Retinal pigment epithelial cell (primary cell): ENCODE data around the gene PCDHA1.
"Not testable (repeated sequence)": the region's sequence is repeated elsewhere in the genome, so short reads cannot be mapped to it uniquely, and the experiment has no call there.

Experiments used
- DNase-seq: peaks from one replicate; pipeline ENCODE4 v3.0.0-alpha.2; 2010; ENCODE audit warnings: low read depth
- H3K4me3 ChIP-seq: 2 replicates; pipeline ENCODE4 v1.5.1; 2011; ENCODE audit warnings: mild to moderate bottlenecking, low read length, control low read depth, moderate library complexity
- TF ChIP-seq, protein P1 (sequence below): conservative IDR thresholded peaks from 2 replicates; pipeline ENCODE4 v1.5.1; 2011; ENCODE audit warnings: low read depth, low read length, control low read depth, inconsistent platforms

Gene PCDHA1

DNA sequence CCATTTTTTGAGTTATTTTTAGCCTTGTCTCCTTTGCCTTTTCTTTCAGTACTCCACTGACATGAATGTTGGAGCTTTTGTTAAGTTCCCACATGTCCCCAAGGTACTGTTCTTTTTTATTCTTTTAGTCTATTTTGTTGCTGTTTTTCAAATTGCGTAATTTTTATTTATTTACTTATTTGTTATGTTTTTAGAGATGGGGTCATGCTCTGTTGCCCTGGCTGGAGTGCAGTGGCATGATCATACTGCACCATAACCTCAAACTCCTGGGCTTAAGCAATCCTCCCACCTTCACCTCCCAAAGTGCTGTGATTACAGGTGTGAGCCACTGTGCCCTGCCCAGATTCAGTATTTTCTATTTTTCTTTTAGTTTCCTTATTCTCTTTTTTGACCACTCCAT is 5.4 kb upstream of the PCDHA1 start:
- H3K4me3 ChIP-seq: no peak overlapping the region
- TF ChIP-seq, protein P1, sequence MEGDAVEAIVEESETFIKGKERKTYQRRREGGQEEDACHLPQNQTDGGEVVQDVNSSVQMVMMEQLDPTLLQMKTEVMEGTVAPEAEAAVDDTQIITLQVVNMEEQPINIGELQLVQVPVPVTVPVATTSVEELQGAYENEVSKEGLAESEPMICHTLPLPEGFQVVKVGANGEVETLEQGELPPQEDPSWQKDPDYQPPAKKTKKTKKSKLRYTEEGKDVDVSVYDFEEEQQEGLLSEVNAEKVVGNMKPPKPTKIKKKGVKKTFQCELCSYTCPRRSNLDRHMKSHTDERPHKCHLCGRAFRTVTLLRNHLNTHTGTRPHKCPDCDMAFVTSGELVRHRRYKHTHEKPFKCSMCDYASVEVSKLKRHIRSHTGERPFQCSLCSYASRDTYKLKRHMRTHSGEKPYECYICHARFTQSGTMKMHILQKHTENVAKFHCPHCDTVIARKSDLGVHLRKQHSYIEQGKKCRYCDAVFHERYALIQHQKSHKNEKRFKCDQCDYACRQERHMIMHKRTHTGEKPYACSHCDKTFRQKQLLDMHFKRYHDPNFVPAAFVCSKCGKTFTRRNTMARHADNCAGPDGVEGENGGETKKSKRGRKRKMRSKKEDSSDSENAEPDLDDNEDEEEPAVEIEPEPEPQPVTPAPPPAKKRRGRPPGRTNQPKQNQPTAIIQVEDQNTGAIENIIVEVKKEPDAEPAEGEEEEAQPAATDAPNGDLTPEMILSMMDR: no peak

DNA sequence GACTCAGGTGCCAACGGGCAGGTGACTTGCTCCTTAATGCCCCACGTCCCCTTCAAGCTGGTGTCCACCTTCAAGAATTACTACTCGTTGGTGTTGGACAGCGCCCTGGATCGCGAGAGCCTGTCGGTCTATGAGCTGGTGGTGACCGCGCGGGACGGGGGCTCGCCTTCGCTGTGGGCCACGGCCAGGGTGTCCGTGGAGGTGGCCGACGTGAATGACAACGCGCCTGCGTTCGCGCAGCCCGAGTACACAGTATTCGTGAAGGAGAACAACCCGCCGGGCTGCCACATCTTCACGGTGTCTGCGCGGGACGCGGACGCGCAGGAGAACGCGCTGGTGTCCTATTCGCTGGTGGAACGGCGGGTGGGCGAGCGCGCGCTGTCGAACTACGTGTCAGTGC is 1.5 kb downstream of the PCDHA1 start:
- not testable (repeated sequence) for H3K4me3 ChIP-seq, DNase-seq

More for the DNA sequence above, 5.4 kb upstream of the PCDHA1 start:
- DNase-seq: no peak

DNA sequence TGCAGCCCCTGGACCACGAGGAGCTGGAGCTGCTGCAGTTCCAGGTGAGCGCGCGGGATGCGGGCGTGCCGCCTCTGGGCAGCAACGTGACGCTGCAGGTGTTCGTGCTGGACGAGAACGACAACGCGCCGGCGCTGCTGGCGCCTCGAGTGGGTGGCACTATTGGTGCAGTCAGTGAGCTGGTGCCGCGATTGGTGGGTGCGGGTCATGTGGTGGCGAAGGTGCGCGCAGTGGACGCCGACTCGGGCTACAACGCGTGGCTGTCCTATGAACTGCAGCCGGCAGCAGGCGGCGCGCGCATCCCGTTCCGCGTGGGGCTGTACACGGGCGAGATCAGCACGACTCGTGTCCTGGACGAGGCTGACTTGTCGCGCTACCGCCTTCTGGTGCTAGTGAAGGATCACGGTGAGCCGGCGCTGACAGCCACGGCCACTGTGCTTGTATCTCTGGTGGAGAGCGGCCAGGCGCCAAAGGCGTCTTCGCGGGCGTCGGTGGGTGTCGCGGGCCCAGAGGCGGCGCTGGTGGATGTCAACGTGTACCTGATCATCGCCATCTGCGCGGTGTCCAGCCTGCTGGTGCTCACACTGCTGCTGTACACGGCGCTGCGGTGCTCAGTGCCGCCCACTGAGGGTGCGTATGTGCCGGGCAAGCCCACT is 2.0 kb downstream of the PCDHA1 start:
- H3K4me3 ChIP-seq, DNase-seq: not testable (repeated sequence)

DNA sequence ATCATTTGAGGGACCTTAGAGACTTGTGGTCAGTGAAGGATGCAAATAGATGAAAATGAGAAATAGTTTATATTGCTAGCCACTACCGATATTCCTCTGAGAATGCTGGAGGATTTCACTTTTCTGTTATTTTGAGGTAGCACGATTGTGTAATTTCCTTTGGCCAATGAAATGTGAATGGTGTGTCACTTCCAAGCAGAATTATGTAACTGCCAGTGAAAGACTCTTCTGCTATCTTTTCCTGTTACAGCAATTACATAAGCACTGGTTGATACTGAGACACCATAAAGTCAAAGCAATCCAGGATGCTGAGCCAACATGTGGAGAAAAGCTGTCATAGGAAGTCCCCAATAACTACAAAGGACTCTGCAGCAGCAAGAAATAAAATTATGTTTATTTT is 5.1 kb downstream of the PCDHA1 start:
- H3K4me3 ChIP-seq: no peak overlapping the region
- DNase-seq: no peak
- TF ChIP-seq, protein P1: no peak

DNA sequence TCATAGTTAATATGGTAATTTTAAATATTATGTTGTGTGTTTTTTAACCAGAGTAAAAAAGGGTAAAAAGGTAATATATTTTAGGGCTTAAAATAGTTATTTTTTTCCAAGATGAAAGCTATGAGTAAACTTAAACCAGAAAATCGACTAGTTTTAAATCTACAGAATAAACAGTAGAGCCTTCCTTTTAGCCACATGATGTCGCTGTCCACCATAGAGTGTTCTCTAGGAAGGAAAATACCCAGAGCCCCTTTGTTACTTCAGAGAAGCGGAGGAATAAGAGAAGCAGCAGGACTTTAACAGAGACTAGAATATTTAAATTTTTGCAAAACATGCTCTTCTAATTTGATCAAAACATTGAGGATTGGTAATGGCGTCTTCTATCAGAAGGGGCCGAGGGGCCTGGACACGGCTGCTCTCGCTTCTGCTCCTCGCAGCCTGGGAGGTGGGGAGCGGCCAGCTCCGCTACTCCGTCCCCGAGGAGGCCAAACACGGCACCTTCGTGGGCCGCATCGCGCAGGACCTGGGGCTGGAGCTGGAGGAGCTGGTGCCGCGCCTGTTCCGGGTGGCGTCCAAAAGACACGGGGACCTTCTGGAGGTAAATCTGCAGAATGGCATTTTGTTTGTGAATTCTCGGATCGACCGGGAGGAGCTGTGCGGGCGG is 8.8 kb downstream of the PCDHA1 start, which contains the start of gene PCDHA2:
TSS of gene PCDHA2 (plus strand) at position 258 of the 664 bp plus-strand sequence.
- no peak within 1 kb of the TSS for H3K4me3 ChIP-seq
- TF ChIP-seq, protein P1: no peak
- no peak for DNase-seq

DNA sequence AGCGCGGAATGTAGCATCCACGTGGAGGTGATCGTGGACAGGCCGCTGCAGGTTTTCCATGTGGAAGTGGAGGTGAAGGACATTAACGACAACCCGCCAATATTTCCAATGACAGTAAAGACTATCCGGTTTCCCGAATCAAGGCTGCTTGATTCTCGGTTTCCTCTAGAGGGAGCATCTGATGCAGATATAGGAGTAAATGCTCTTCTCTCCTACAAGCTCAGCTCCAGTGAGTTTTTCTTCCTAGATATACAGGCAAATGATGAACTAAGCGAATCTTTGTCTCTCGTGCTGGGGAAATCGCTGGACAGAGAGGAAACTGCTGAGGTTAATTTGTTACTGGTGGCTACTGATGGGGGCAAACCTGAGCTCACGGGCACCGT is 9.3 kb downstream of the PCDHA1 start:
- no peak overlapping the region for H3K4me3 ChIP-seq
- no peak for DNase-seq
- TF ChIP-seq, protein P1: peak; percentile 24

DNA sequence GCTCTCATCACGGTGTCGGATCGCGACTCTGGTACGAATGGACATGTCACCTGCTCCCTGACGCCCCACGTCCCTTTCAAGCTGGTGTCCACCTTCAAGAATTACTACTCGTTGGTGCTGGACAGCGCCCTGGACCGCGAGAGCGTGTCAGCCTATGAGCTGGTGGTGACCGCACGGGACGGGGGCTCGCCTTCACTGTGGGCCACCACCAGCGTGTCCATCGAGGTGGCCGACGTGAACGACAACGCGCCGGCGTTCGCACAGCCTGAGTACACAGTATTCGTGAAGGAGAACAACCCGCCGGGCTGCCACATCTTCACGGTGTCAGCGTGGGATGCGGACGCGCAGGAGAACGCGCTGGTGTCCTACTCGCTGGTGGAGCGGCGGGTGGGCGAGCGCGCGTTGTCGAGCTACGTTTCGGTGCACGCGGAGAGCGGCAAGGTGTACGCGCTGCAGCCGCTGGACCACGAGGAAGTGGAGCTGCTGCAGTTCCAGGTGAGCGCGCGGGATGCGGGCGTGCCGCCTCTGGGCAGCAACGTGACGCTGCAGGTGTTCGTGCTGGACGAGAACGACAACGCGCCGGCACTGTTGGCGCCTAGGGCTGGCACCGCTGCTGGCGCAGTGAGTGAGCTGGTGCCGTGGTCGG is 10.3 kb downstream of the PCDHA1 start:
- DNase-seq, H3K4me3 ChIP-seq: not testable (repeated sequence)

DNA sequence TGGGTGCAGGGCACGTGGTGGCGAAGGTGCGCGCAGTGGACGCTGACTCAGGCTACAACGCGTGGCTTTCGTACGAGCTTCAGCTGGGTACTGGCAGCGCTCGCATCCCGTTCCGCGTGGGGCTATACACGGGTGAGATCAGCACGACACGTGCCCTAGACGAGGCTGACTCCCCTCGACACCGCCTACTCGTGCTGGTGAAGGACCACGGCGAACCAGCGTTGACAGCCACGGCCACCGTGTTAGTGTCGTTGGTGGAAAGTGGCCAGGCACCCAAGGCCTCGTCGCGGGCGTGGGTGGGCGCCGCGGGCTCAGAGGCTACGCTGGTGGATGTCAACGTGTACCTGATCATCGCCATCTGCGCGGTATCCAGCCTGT is 10.8 kb downstream of the PCDHA1 start:
- TF ChIP-seq, protein P1: no peak
- DNase-seq: no peak
- no peak overlapping the region for H3K4me3 ChIP-seq
